Measurements from ENCODE around the gene VGLL4. TPM values are rescaled to one million over a fixed set of nuclear protein-coding genes. Genes with fewer than 3 reads are reported as not detected.
A peak's percentile ranks its signal among the peaks of the same experiment; 100 is the strongest.

VGLL4 gene
- total RNA-seq, 5 donors from 2014 or later (not counting 1 experiment from before 2014, with no cell fraction given): 24.7 to 33.4 (median 28.4) TPM

GRCh38 chr3:11558918-11559815, 84.5 kb downstream of the VGLL4 start:
- H3K36me3 Mint-ChIP-seq: peaks cover 31% of the 10 kb centered on the region
- Histone ChIP-seq H3K27me3 (replicated peaks in 1 of 2; ENCODE audit: control insufficient read depth in 2 of 2, extremely low read depth in 1 of 2, insufficient read depth in 2 of 2, low read length in 1 of 2) (no peaks in the 10 kb centered on the region), H3K36me3 (ENCODE audit: control insufficient read depth in 2 of 2, extremely low read depth in 1 of 2, insufficient read depth in 1 of 2, low read length in 1 of 2) (peaks cover 23 to 56% of the 10 kb centered on the region in 2 donors), H3K4me3 (ENCODE audit: control insufficient read depth in 1 of 2, extremely low read depth in 1 of 2, low read length in 1 of 2) (no peak overlapping the region), H3K4me1 (ENCODE audit: control insufficient read depth in 1 of 2, extremely low read depth in 1 of 2, insufficient read depth in 2 of 2, low read length in 2 of 2) (no peaks in the 10 kb centered on the region), H3K9me3 (no peaks in the 10 kb centered on the region), H3K27ac (ENCODE audit: low read length) (no peak overlapping the region)
- peaks cover 0 to 4% (median 0%) of the 10 kb centered on the region in 3 donors for H3K4me1 Mint-ChIP-seq
- ChIA-PET CTCF (interaction anchor here in 1 of 2 donors (0.6 kb wide), 1 partner anchor 90 kb away, joined by 7 read pairs; no protein-coding TSS in a partner anchor), POLR2A (no interaction called here)
- no peaks in the 10 kb centered on the region for H3K27me3 Mint-ChIP-seq
- no peak overlapping the region for H3K4me3 Mint-ChIP-seq
- no peak for ATAC-seq (replicated peaks in 1 of 4)
- 90% methylated on average over 29 of the region's 37 CpGs for WGBS (ENCODE audit: insufficient coverage)
- no peak overlapping the region for H3K27ac Mint-ChIP-seq
- H3K9me3 Mint-ChIP-seq: no peaks in the 10 kb centered on the region
- DNase-seq: no peak

GRCh38 chr3:11558411-11558903, 85.3 kb downstream of the VGLL4 start:
- ATAC-seq (replicated peaks in 1 of 4) (no peak), DNase-seq (no peak)
- no peaks in the 10 kb centered on the region for H3K27me3 Mint-ChIP-seq
- no peak overlapping the region for H3K4me3 ChIP-seq (ENCODE audit: control insufficient read depth in 1 of 2, extremely low read depth in 1 of 2, low read length in 1 of 2)
- 91% methylated on average over 13 of the region's 17 CpGs for WGBS (ENCODE audit: insufficient coverage)
- H3K27me3 ChIP-seq (replicated peaks in 1 of 2; ENCODE audit: control insufficient read depth in 2 of 2, extremely low read depth in 1 of 2, insufficient read depth in 2 of 2, low read length in 1 of 2): no peaks in the 10 kb centered on the region
- H3K4me1 ChIP-seq (ENCODE audit: control insufficient read depth in 1 of 2, extremely low read depth in 1 of 2, insufficient read depth in 2 of 2, low read length in 2 of 2): no peaks in the 10 kb centered on the region
- no peak overlapping the region for H3K4me3 Mint-ChIP-seq
- H3K27ac ChIP-seq (ENCODE audit: low read length): no peak overlapping the region
- peaks cover 22 to 48% of the 10 kb centered on the region in 2 donors for H3K36me3 ChIP-seq (ENCODE audit: control insufficient read depth in 2 of 2, extremely low read depth in 1 of 2, insufficient read depth in 1 of 2, low read length in 1 of 2)
- H3K27ac Mint-ChIP-seq: no peak overlapping the region
- CTCF ChIA-PET: interaction anchor here in 1 of 2 donors (0.6 kb wide), 1 partner anchor 91 kb away, joined by 7 read pairs; no protein-coding TSS in a partner anchor
- POLR2A ChIA-PET: no interaction called here
- H3K9me3 ChIP-seq: no peaks in the 10 kb centered on the region
- peaks cover 25% of the 10 kb centered on the region for H3K36me3 Mint-ChIP-seq
- H3K9me3 Mint-ChIP-seq: no peaks in the 10 kb centered on the region
- H3K4me1 Mint-ChIP-seq: peaks cover 0 to 4% (median 0%) of the 10 kb centered on the region in 3 donors

GRCh38 chr3:11558002-11558401, 85.7 kb downstream of the VGLL4 start:
- CTCF ChIA-PET: interaction anchor here in 1 of 2 donors (0.6 kb wide), 1 partner anchor 91 kb away, joined by 7 read pairs; no protein-coding TSS in a partner anchor
- H3K9me3 Mint-ChIP-seq: no peaks in the 10 kb centered on the region
- WGBS (ENCODE audit: insufficient coverage): 85% methylated on average over 9 of the region's 13 CpGs
- peaks cover 22 to 44% of the 10 kb centered on the region in 2 donors for H3K36me3 ChIP-seq (ENCODE audit: control insufficient read depth in 2 of 2, extremely low read depth in 1 of 2, insufficient read depth in 1 of 2, low read length in 1 of 2)
- POLR2A ChIA-PET: no interaction called here
- peaks cover 25% of the 10 kb centered on the region for H3K36me3 Mint-ChIP-seq
- H3K27me3 ChIP-seq (replicated peaks in 1 of 2; ENCODE audit: control insufficient read depth in 2 of 2, extremely low read depth in 1 of 2, insufficient read depth in 2 of 2, low read length in 1 of 2): no peaks in the 10 kb centered on the region
- peak overlapping the region; percentile 49 to 70 for H3K27ac Mint-ChIP-seq
- no peak for DNase-seq
- no peaks in the 10 kb centered on the region for H3K27me3 Mint-ChIP-seq
- H3K4me3 ChIP-seq (ENCODE audit: control insufficient read depth in 1 of 2, extremely low read depth in 1 of 2, low read length in 1 of 2): no peak overlapping the region
- no peaks in the 10 kb centered on the region for H3K4me1 ChIP-seq (ENCODE audit: control insufficient read depth in 1 of 2, extremely low read depth in 1 of 2, insufficient read depth in 2 of 2, low read length in 2 of 2)
- no peaks in the 10 kb centered on the region for H3K9me3 ChIP-seq
- H3K4me3 Mint-ChIP-seq: no peak overlapping the region
- H3K27ac ChIP-seq (ENCODE audit: low read length): no peak overlapping the region
- peaks cover 0 to 4% (median 0%) of the 10 kb centered on the region in 3 donors for H3K4me1 Mint-ChIP-seq
- no peak for ATAC-seq (replicated peaks in 1 of 4)

- CTCF ChIA-PET: no interaction called here
Observed at GRCh38 chr3:11556851-11557644, 86.7 kb downstream of the VGLL4 start.

GRCh38 chr3:11555881-11556633, 87.7 kb downstream of the VGLL4 start:
- H3K4me1 ChIP-seq (ENCODE audit: control insufficient read depth in 1 of 2, extremely low read depth in 1 of 2, insufficient read depth in 2 of 2, low read length in 2 of 2): no peaks in the 10 kb centered on the region
- no peak overlapping the region for H3K4me3 Mint-ChIP-seq
- WGBS (ENCODE audit: insufficient coverage): 88% methylated on average over 9 of the region's 23 CpGs
- H3K27ac ChIP-seq (ENCODE audit: low read length): no peak overlapping the region
- H3K4me1 Mint-ChIP-seq: peaks cover 3 to 6% (median 5%) of the 10 kb centered on the region in 3 donors
- DNase-seq (no peak), ATAC-seq (replicated peaks in 1 of 4) (no peak)
- POLR2A ChIA-PET: interaction anchor here in 1 of 2 donors (0.6 kb wide), 1 partner anchor 67 kb away, joined by 3 read pairs; no protein-coding TSS in a partner anchor
- CTCF ChIA-PET: no interaction called here
- no peaks in the 10 kb centered on the region for H3K9me3 Mint-ChIP-seq
- H3K36me3 Mint-ChIP-seq: peaks cover 33% of the 10 kb centered on the region
- H3K9me3 ChIP-seq: no peaks in the 10 kb centered on the region
- H3K36me3 ChIP-seq (ENCODE audit: control insufficient read depth in 2 of 2, extremely low read depth in 1 of 2, insufficient read depth in 1 of 2, low read length in 1 of 2): peaks cover 22 to 33% of the 10 kb centered on the region in 2 donors
- no peak overlapping the region for H3K4me3 ChIP-seq (ENCODE audit: control insufficient read depth in 1 of 2, extremely low read depth in 1 of 2, low read length in 1 of 2)
- H3K27ac Mint-ChIP-seq: no peak overlapping the region
- H3K27me3 Mint-ChIP-seq: no peaks in the 10 kb centered on the region
- no peaks in the 10 kb centered on the region for H3K27me3 ChIP-seq (replicated peaks in 1 of 2; ENCODE audit: control insufficient read depth in 2 of 2, extremely low read depth in 1 of 2, insufficient read depth in 2 of 2, low read length in 1 of 2)

More at GRCh38 chr3:11556851-11557644, 86.7 kb downstream of the VGLL4 start:
- no peak for DNase-seq
- WGBS (ENCODE audit: insufficient coverage): 93% methylated on average over 3 of the region's 16 CpGs
- no peaks in the 10 kb centered on the region for H3K27me3 ChIP-seq (replicated peaks in 1 of 2; ENCODE audit: control insufficient read depth in 2 of 2, extremely low read depth in 1 of 2, insufficient read depth in 2 of 2, low read length in 1 of 2)
- Mint-ChIP-seq H3K9me3 (no peaks in the 10 kb centered on the region), H3K4me1 (peaks cover 0 to 4% (median 3%) of the 10 kb centered on the region in 3 donors), H3K27ac (no peak overlapping the region), H3K36me3 (peaks cover 31% of the 10 kb centered on the region), H3K27me3 (no peaks in the 10 kb centered on the region), H3K4me3 (no peak overlapping the region)
- no peak for ATAC-seq (replicated peaks in 1 of 4)
- H3K27ac ChIP-seq (ENCODE audit: low read length): no peak overlapping the region
- no peak overlapping the region for H3K4me3 ChIP-seq (ENCODE audit: control insufficient read depth in 1 of 2, extremely low read depth in 1 of 2, low read length in 1 of 2)
- POLR2A ChIA-PET: no interaction called here
- no peaks in the 10 kb centered on the region for H3K9me3 ChIP-seq
- no peaks in the 10 kb centered on the region for H3K4me1 ChIP-seq (ENCODE audit: control insufficient read depth in 1 of 2, extremely low read depth in 1 of 2, insufficient read depth in 2 of 2, low read length in 2 of 2)
- peaks cover 22 to 34% of the 10 kb centered on the region in 2 donors for H3K36me3 ChIP-seq (ENCODE audit: control insufficient read depth in 2 of 2, extremely low read depth in 1 of 2, insufficient read depth in 1 of 2, low read length in 1 of 2)
